Measurements from ENCODE around the gene PNMA8C. TPM values are rescaled to one million over a fixed set of nuclear protein-coding genes. Genes with fewer than 3 reads are reported as not detected.

Gene PNMA8C
- total RNA-seq (not detected), total RNA-seq (0 to 0.77 (median 0) reads per million in 172 experiments)
- not detected for polyA plus RNA-seq (2013, experiment 1 of 2)
- 0.03 TPM for polyA plus RNA-seq (2013, experiment 2 of 2)

- Mint-ChIP-seq H3K27me3 (peaks cover 79% of the 10 kb centered on the region), H3K4me1 (ENCODE audit: low read depth) (peaks cover 31% of the 10 kb centered on the region), H3K9me3 (no peaks in the 10 kb centered on the region), H3K27ac (no peak within 1 kb of the TSS), H3K36me3 (ENCODE audit: low read depth) (no peaks in the 10 kb centered on the region), H3K4me3 (peak within 1 kb of the TSS; percentile 65)
- no peak within 1 kb of the TSS for H3K27ac ChIP-seq (ENCODE audit: low read depth in 1 of 2, low read length in 2 of 2)
- peak in 13 of 14 experiments; percentile 10 to 75 (median 31) for DNase-seq
- intact Hi-C loops (cut with DNase I, micrococcal nuclease): no loop called here
- peaks cover 19% of the 10 kb centered on the region for H3K4me1 ChIP-seq (ENCODE audit: insufficient read depth, low read length)
- peak within 1 kb of the TSS; percentile 16 for H3K4me3 ChIP-seq (ENCODE audit: low read length)
- CTCF ChIA-PET: interaction anchor here (0.6 kb wide), 1 partner anchor 22 kb away, joined by 5 read pairs; no protein-coding TSS in a partner anchor
- TF ChIP-seq, protein P1, sequence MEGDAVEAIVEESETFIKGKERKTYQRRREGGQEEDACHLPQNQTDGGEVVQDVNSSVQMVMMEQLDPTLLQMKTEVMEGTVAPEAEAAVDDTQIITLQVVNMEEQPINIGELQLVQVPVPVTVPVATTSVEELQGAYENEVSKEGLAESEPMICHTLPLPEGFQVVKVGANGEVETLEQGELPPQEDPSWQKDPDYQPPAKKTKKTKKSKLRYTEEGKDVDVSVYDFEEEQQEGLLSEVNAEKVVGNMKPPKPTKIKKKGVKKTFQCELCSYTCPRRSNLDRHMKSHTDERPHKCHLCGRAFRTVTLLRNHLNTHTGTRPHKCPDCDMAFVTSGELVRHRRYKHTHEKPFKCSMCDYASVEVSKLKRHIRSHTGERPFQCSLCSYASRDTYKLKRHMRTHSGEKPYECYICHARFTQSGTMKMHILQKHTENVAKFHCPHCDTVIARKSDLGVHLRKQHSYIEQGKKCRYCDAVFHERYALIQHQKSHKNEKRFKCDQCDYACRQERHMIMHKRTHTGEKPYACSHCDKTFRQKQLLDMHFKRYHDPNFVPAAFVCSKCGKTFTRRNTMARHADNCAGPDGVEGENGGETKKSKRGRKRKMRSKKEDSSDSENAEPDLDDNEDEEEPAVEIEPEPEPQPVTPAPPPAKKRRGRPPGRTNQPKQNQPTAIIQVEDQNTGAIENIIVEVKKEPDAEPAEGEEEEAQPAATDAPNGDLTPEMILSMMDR (IDR thresholded peaks at IDR 0.05): no peak
- ATAC-seq (ENCODE audit: poor library complexity): peak; percentile 43
- peaks cover 0 to 11% of the 10 kb centered on the region in 2 experiments for H3K9me3 ChIP-seq (ENCODE audit: control insufficient read depth in 1 of 2, insufficient read depth in 1 of 2, low read length in 2 of 2)
- POLR2A ChIA-PET: no interaction called here
- peaks cover 42 to 58% of the 10 kb centered on the region in 2 experiments for H3K27me3 ChIP-seq (ENCODE audit: control insufficient read depth in 1 of 2, insufficient read depth in 2 of 2, low read length in 2 of 2)
- H3K36me3 ChIP-seq (ENCODE audit: insufficient read depth, low read length): no peaks in the 10 kb centered on the region
Observed at GRCh38 chr19:46428239-46429135, at the start of gene PNMA8C. Gene PNMA8C (minus strand): TSS chr19:46428936. CDS start chr19:46428359, 577 bp downstream.

- TF ChIP-seq, protein P1 (IDR thresholded peaks at IDR 0.05): no peak
- Mint-ChIP-seq H3K36me3 (ENCODE audit: low read depth) (no peaks in the 10 kb centered on the region), H3K27me3 (peaks cover 55% of the 10 kb centered on the region), H3K27ac (no peak overlapping the region), H3K4me3 (no peak overlapping the region), H3K9me3 (no peaks in the 10 kb centered on the region), H3K4me1 (ENCODE audit: low read depth) (no peaks in the 10 kb centered on the region)
- Histone ChIP-seq H3K4me3 (ENCODE audit: low read length) (no peak overlapping the region), H3K27ac (ENCODE audit: low read depth in 1 of 2, low read length in 2 of 2) (no peak overlapping the region), H3K27me3 (ENCODE audit: control insufficient read depth in 1 of 2, insufficient read depth in 2 of 2, low read length in 2 of 2) (peaks cover 36 to 47% of the 10 kb centered on the region in 2 experiments), H3K4me1 (ENCODE audit: insufficient read depth, low read length) (peaks cover 7% of the 10 kb centered on the region), H3K36me3 (ENCODE audit: insufficient read depth, low read length) (no peaks in the 10 kb centered on the region), H3K9me3 (ENCODE audit: control insufficient read depth in 1 of 2, insufficient read depth in 1 of 2, low read length in 2 of 2) (peaks cover 0 to 3% of the 10 kb centered on the region in 2 experiments)
- POLR2A ChIA-PET: no interaction called here
- ATAC-seq (ENCODE audit: poor library complexity) (no peak), DNase-seq (no peak)
- intact Hi-C loops (cut with DNase I, micrococcal nuclease): no loop called here
- CTCF ChIA-PET: interaction anchor here (0.6 kb wide), 1 partner anchor 593 kb away, joined by 4 read pairs; no protein-coding TSS in a partner anchor
Observed at GRCh38 chr19:46475986-46476385, 47.2 kb upstream of the PNMA8C start.

DNA sequence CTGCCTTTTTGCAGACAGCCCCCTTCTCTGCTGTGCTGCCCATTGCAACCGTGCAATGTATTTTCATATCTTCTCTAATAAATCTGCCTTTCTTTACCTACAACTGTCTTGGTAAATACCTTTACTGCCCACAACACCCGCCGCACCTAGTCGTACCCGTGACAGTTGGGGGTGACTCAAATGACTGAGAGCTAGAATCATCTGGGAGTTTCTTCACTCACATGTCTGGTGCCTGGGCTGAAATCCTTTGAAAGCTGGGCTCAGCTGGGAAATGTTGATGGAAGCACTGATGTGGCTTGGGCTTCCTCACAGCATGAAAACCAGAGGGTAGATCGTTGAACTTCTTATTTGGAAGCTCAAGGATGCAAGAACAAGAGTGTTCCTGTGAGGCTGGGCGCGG is 45.5 kb upstream of the PNMA8C start:
- Histone ChIP-seq H3K27ac (ENCODE audit: low read depth in 1 of 2, low read length in 2 of 2) (no peak overlapping the region), H3K4me3 (ENCODE audit: low read length) (no peak overlapping the region), H3K36me3 (ENCODE audit: insufficient read depth, low read length) (no peaks in the 10 kb centered on the region), H3K27me3 (ENCODE audit: control insufficient read depth in 1 of 2, insufficient read depth in 2 of 2, low read length in 2 of 2) (peaks cover 50 to 55% of the 10 kb centered on the region in 2 experiments), H3K9me3 (ENCODE audit: control insufficient read depth in 1 of 2, insufficient read depth in 1 of 2, low read length in 2 of 2) (peaks cover 0 to 7% of the 10 kb centered on the region in 2 experiments), H3K4me1 (ENCODE audit: insufficient read depth, low read length) (peaks cover 7% of the 10 kb centered on the region)
- Mint-ChIP-seq H3K27ac (no peak overlapping the region), H3K4me1 (ENCODE audit: low read depth) (no peaks in the 10 kb centered on the region), H3K4me3 (no peak overlapping the region), H3K36me3 (ENCODE audit: low read depth) (no peaks in the 10 kb centered on the region), H3K27me3 (peaks cover 55% of the 10 kb centered on the region), H3K9me3 (no peaks in the 10 kb centered on the region)
- POLR2A ChIA-PET: no interaction called here
- intact Hi-C loops (cut with DNase I, micrococcal nuclease): no loop called here
- no peak for DNase-seq
- CTCF ChIA-PET: no interaction called here
- no peak for ATAC-seq (ENCODE audit: poor library complexity)
- TF ChIP-seq, protein P1 (IDR thresholded peaks at IDR 0.05): no peak
